Measurements from ENCODE around the gene LRRC10B. TPM values are rescaled to one million over a fixed set of nuclear protein-coding genes. Genes with fewer than 3 reads are reported as not detected.

The LRRC10B gene
- polyA plus RNA-seq, 2 of the 4 experiments (the other 2 are of a cell fraction) = 0.03 to 0.04 TPM

- TF ChIP-seq KDM1A (IDR thresholded peaks at IDR 0.05; ENCODE audit: low read depth) (no peak), NPAS2 (CRISPR knock-in tag; IDR thresholded peaks at IDR 0.05; ENCODE audit: borderline replicate concordance) (no peak), EHMT2 (IDR thresholded peaks at IDR 0.05; ENCODE audit: low read depth) (no peak), FOSB (CRISPR knock-in tag; IDR thresholded peaks at IDR 0.05) (no peak)
- TF ChIP-seq, protein P1, sequence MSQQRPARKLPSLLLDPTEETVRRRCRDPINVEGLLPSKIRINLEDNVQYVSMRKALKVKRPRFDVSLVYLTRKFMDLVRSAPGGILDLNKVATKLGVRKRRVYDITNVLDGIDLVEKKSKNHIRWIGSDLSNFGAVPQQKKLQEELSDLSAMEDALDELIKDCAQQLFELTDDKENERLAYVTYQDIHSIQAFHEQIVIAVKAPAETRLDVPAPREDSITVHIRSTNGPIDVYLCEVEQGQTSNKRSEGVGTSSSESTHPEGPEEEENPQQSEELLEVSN (IDR thresholded peaks at IDR 0.05; ENCODE audit: borderline replicate concordance, low read depth) = no peak
Measured at GRCh38 chr11:61505640-61506155, 2.9 kb upstream of the LRRC10B start (continued).

- ChIA-PET POLR2A (no interaction called here), CTCF (interaction anchor here (1.2 to 10.5 kb wide), 9 partner anchors 10 to 226 kb away, joined by 3 to 109 read pairs (median 8); a partner anchor contains a TSS)
- Histone ChIP-seq H3K4me3 (no peak overlapping the region), H3K4me2 (no peak overlapping the region), H3K4me1 (peaks cover 13% of the 10 kb centered on the region), H3K9me3 (0 out of 3 replicates have a peak, but pooled peaks cover 3% of the 10 kb centered on the region), H3K27ac (no peak overlapping the region)
- FAIRE-seq (no peak), DNase-seq (ENCODE audit: low read depth in 1 of 2, low spot score in 1 of 2) (no peak), ATAC-seq (no peak)
- TF ChIP-seq TP53 (CRISPR knock-in tag; IDR thresholded peaks at IDR 0.05) (no peak), BHLHE40 (IDR thresholded peaks at IDR 0.05; ENCODE audit: low read depth, low read length) (no peak), ZC3H11A (IDR thresholded peaks at IDR 0.05) (peak; percentile 45)
- WGBS (ENCODE audit: missing lambda C conversion rate) = 72% methylated on average over 11 of the region's 14 CpGs
Measured at GRCh38 chr11:61507012-61507768, 1.4 kb upstream of the LRRC10B start.

- peak overlapping the region; percentile 44 for H3K4me3 ChIP-seq
- H3K4me2 ChIP-seq = peak overlapping the region; percentile 99
- POLR2A ChIA-PET = interaction anchor here (1.0 to 1.1 kb wide), 2 partner anchors 8 to 63 kb away, joined by 3 read pairs; no protein-coding TSS in a partner anchor
- no peak for FAIRE-seq
- WGBS (ENCODE audit: missing lambda C conversion rate) = 54% methylated on average over 32 of the region's 117 CpGs
- CTCF ChIA-PET = interaction anchor here (0.6 to 10.5 kb wide), 33 partner anchors 8 to 227 kb away, joined by 3 to 109 read pairs (median 4); a partner anchor contains a TSS
- peak overlapping the region in 1 of 2 experiments; percentile 66; a peak in 3 of 6 replicates for H3K27ac ChIP-seq
- DNase-seq (ENCODE audit: low read depth in 1 of 2, low spot score in 1 of 2) = peak; percentile 79 to 90
- ATAC-seq = peak; percentile 87 to 95
- peaks cover 13% of the 10 kb centered on the region for H3K4me1 ChIP-seq
- H3K9me3 ChIP-seq = 0 out of 3 replicates have a peak, but pooled peaks cover 3% of the 10 kb centered on the region
- TF ChIP-seq JUNB (IDR thresholded peaks at IDR 0.05) (no peak), HOXA7 (CRISPR knock-in tag; IDR thresholded peaks at IDR 0.05) (no peak), EHMT2 (IDR thresholded peaks at IDR 0.05; ENCODE audit: low read depth) (no peak), NPAS2 (CRISPR knock-in tag; IDR thresholded peaks at IDR 0.05; ENCODE audit: borderline replicate concordance) (peak; percentile 23; the same call in 1 of the 2 replicates), ZFP36 (IDR thresholded peaks at IDR 0.05; ENCODE audit: borderline replicate concordance, partially characterized antibody) (no peak), CBX8 (IDR thresholded peaks at IDR 0.05) (no peak), ZC3H11A (IDR thresholded peaks at IDR 0.05) (no peak), KDM5A (IDR thresholded peaks at IDR 0.05) (no peak), ELK1 (IDR thresholded peaks at IDR 0.05; ENCODE audit: low read depth, low read length) (no peak), REST (IDR thresholded peaks at IDR 0.05) (no peak), RNF2 (IDR thresholded peaks at IDR 0.05; ENCODE audit: borderline replicate concordance, low read depth) (no peak), SMC3 (IDR thresholded peaks at IDR 0.05) (peak; percentile 27; the same call in 2 of the 3 replicates), GATA3 (IDR thresholded peaks at IDR 0.05; ENCODE audit: borderline replicate concordance) (no peak), JUN (IDR thresholded peaks at IDR 0.05) (no peak; a peak in 1 of 5 replicates), FOSL2 (IDR thresholded peaks at IDR 0.05) (no peak), FOSL2 (CRISPR knock-in tag; IDR thresholded peaks at IDR 0.05) (no peak), HOXB13 (CRISPR knock-in tag; IDR thresholded peaks at IDR 0.05; ENCODE audit: low read depth) (0 out of 2 replicates have a peak, but pooled peaks have one; percentile 49), PHF8 (IDR thresholded peaks at IDR 0.05; ENCODE audit: borderline replicate concordance, low read depth) (no peak), CBX2 (IDR thresholded peaks at IDR 0.05; ENCODE audit: borderline replicate concordance, low read depth) (no peak)
- TF ChIP-seq, protein P2, sequence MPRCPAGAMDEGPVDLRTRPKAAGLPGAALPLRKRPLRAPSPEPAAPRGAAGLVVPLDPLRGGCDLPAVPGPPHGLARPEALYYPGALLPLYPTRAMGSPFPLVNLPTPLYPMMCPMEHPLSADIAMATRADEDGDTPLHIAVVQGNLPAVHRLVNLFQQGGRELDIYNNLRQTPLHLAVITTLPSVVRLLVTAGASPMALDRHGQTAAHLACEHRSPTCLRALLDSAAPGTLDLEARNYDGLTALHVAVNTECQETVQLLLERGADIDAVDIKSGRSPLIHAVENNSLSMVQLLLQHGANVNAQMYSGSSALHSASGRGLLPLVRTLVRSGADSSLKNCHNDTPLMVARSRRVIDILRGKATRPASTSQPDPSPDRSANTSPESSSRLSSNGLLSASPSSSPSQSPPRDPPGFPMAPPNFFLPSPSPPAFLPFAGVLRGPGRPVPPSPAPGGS (IDR thresholded peaks at IDR 0.05) = no peak
Measured at GRCh38 chr11:61509043-61510029, 787 bp downstream of the LRRC10B start.
